Caco-2 (cell line): ENCODE data around the gene TAS1R2. TPM values are rescaled to one million over a fixed set of nuclear protein-coding genes. Genes with fewer than 3 reads are reported as not detected.
"Not testable (repeated sequence)": the region's sequence is repeated elsewhere in the genome, so short reads cannot be mapped to it uniquely, and the experiment has no call there.

Source experiments
- BruUV-seq: library from RNA; stranded (reverse); fragments of 400-500 nt; replicated peaks from 2 replicates; lab custom pipeline; 2021; lab: Mats Ljungman, UMichigan
- CTCF ChIA-PET: fragments of 300-600 bp; sonication (Branson Sonifier 250); formaldehyde crosslinking; loops from one replicate; lab custom pipeline; 2022; ENCODE audit warnings: antibody characterized with exemption; lab: Charles Lee
- POLR2A ChIA-PET: fragments of 300-600 bp; sonication (Branson Sonifier 250); formaldehyde crosslinking; loops from one replicate; lab custom pipeline; 2022; ENCODE audit warnings: antibody characterized with exemption; lab: Charles Lee
- DNase-seq, 2 experiments: peaks; one replicate each; pipeline versions ENCODE4 v3.0.0 to v3.0.0-alpha.2; 2020 to 2022
- H3K27me3 ChIP-seq: replicated peaks from 2 replicates; pipeline ENCODE4 v1.6.0; 2011; ENCODE audit warnings: low read length; ENCODE audit not compliant: control insufficient read depth, insufficient read depth
- H3K36me3 ChIP-seq: 2 replicates; pipeline ENCODE4 v1.5.1; 2011; ENCODE audit warnings: low read length; ENCODE audit not compliant: control insufficient read depth, insufficient read depth
- H3K4me1 ChIP-seq: fragments of 250-450 bp; sonication (Bioruptor Pico); 2 replicates; pipeline ENCODE4 v1.5.1; 2020; ENCODE audit warnings: mild to moderate bottlenecking
- H3K4me3 ChIP-seq: 2 replicates; pipeline ENCODE4 v1.5.1; 2011; ENCODE audit warnings: low read depth, mild to moderate bottlenecking, control low read depth, low read length
- H3K9me3 ChIP-seq: fragments of 250-450 bp; sonication (Bioruptor Pico); 2 replicates; pipeline ENCODE4 v1.5.1; 2020; ENCODE audit warnings: mild to moderate bottlenecking, moderate library complexity
- H3K27ac Mint-ChIP-seq: one replicate; pipeline ENCODE4 v1.8.0; 2022; ENCODE audit warnings: mixed read lengths; ENCODE audit not compliant: unreplicated experiment
- H3K27me3 Mint-ChIP-seq: one replicate; pipeline ENCODE4 v1.8.0; 2022; ENCODE audit warnings: mixed read lengths; ENCODE audit not compliant: insufficient read depth, unreplicated experiment
- H3K36me3 Mint-ChIP-seq: one replicate; pipeline ENCODE4 v1.8.0; 2022; ENCODE audit warnings: mild to moderate bottlenecking, mixed read lengths; ENCODE audit not compliant: insufficient read depth, unreplicated experiment
- H3K4me1 Mint-ChIP-seq: one replicate; pipeline ENCODE4 v1.8.0; 2022; ENCODE audit warnings: low read depth, mixed read lengths; ENCODE audit not compliant: unreplicated experiment
- H3K4me3 Mint-ChIP-seq: one replicate; pipeline ENCODE4 v1.8.0; 2022; ENCODE audit warnings: mild to moderate bottlenecking, moderate library complexity, mixed read lengths; ENCODE audit not compliant: unreplicated experiment
- H3K9me3 Mint-ChIP-seq: one replicate; pipeline ENCODE4 v1.8.0; 2022; ENCODE audit warnings: mixed read lengths; ENCODE audit not compliant: unreplicated experiment
- intact Hi-C: fragments of 100-400 bp; cut with micrococcal nuclease; formaldehyde crosslinking; loops from one replicate; pipeline ENCODE4 v1.10.0; 2022; ENCODE audit not compliant: unreplicated experiment
- total RNA-seq: library from RNA; stranded (reverse); gene quantifications from 2 replicates; pipeline ENCODE4 v1.2.3, GENCODE V29; 2022
- TF ChIP-seq, protein P1 (sequence below), 2 experiments: fragments of 200-600 bp in 1 of 2; IDR thresholded peaks; 1 replicate in 1 of 2; 2 replicates in 1 of 2; pipeline versions ENCODE4 v1.5.1 to v1.8.0; 2011 to 2022; ENCODE audit warnings: antibody characterized with exemption in 1 of 2, control low read depth in 1 of 2, inconsistent platforms in 1 of 2, low read depth in 1 of 2, low read length in 1 of 2, mild to moderate bottlenecking in 1 of 2, moderate library complexity in 1 of 2; ENCODE audit not compliant: insufficient read depth in 1 of 2, severe bottlenecking in 1 of 2, unreplicated experiment in 1 of 2

The TAS1R2 gene
- total RNA-seq, 1 experiment from 2014 or later, result not detected

DNA sequence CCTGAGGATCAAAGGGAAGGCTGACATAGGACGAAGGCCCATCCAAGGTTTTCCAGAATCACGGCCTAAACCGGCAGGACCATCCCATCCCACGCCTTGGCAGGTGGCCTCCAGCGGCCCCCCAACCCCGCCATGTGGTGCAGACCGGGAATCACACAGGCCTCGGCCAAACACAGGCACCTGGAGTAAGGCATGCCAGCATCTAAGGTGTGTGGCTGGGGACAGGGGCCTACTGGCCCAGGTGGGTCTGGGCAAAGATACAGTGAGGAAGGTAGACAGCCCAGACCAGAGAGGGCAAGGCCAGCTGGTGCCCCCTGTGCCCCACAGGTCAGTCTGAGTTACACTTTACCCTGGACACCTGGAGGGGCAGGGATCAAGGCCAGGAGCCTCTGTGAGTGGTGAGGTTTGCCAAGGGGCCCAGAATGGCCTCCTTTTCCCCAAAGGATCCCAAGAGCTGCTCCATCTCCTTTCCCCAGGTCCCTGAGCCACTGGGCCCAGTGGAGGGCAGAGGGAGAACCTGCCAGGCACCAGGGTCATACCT lies 12.7 kb upstream of the TAS1R2 start:
- no peak overlapping the region for H3K4me3 Mint-ChIP-seq
- BruUV-seq, result no TSS peak
- CTCF ChIA-PET, result no interaction called here
- DNase-seq, result no peak
- H3K9me3 Mint-ChIP-seq, result no peaks in the 10 kb centered on the region
- POLR2A ChIA-PET, result no interaction called here
- intact Hi-C loops, result no loop called here
- no peaks in the 10 kb centered on the region for H3K36me3 Mint-ChIP-seq
- TF ChIP-seq, protein P1, sequence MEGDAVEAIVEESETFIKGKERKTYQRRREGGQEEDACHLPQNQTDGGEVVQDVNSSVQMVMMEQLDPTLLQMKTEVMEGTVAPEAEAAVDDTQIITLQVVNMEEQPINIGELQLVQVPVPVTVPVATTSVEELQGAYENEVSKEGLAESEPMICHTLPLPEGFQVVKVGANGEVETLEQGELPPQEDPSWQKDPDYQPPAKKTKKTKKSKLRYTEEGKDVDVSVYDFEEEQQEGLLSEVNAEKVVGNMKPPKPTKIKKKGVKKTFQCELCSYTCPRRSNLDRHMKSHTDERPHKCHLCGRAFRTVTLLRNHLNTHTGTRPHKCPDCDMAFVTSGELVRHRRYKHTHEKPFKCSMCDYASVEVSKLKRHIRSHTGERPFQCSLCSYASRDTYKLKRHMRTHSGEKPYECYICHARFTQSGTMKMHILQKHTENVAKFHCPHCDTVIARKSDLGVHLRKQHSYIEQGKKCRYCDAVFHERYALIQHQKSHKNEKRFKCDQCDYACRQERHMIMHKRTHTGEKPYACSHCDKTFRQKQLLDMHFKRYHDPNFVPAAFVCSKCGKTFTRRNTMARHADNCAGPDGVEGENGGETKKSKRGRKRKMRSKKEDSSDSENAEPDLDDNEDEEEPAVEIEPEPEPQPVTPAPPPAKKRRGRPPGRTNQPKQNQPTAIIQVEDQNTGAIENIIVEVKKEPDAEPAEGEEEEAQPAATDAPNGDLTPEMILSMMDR (IDR thresholded peaks at IDR 0.05; ENCODE audit: insufficient read depth in 1 of 2, low read depth in 1 of 2, low read length in 1 of 2, severe bottlenecking in 1 of 2, unreplicated experiment in 1 of 2), result no peak
- no peaks in the 10 kb centered on the region for H3K4me1 Mint-ChIP-seq
- H3K36me3 ChIP-seq, result no peaks in the 10 kb centered on the region
- no peak overlapping the region for H3K27ac Mint-ChIP-seq
- H3K27me3 ChIP-seq, result no peaks in the 10 kb centered on the region
- H3K4me3 ChIP-seq, result no peak overlapping the region
- no peaks in the 10 kb centered on the region for H3K9me3 ChIP-seq
- H3K4me1 ChIP-seq, result no peaks in the 10 kb centered on the region
- H3K27me3 Mint-ChIP-seq, result no peaks in the 10 kb centered on the region

DNA sequence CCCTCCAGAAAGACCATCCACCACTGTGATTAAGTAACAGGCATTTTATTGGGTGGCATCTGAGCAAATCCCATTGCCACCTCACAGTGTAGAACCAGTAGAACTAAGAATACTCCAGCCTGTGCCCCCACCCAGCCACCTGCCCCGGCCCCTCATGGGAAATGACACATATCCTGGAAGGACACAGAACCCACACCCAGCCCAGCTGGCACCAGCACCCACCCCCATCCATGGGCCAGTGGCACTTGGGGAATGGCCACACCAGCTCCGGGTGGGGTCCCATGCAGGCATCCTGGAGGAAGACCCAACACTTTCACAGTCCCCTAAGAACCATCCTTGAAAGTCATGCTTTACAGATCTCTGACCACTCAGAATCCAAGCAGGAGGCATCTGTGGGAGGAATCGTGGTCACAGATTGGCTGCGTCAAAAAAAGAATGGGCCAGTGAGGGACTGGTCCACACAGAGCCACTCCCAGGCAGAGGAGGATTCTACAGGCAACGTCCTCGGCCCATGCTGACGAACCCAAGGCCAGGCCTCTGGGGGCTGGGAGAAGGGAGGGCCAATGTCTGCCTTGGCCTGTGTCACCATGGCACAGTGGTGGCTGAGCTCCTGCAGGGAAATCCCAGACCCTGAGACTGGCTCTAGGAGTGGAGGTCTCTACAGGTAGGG lies 12.1 kb upstream of the TAS1R2 start:
- Mint-ChIP-seq H3K9me3 (no peaks in the 10 kb centered on the region), H3K4me3 (no peak overlapping the region)
- POLR2A ChIA-PET, result no interaction called here

DNA sequence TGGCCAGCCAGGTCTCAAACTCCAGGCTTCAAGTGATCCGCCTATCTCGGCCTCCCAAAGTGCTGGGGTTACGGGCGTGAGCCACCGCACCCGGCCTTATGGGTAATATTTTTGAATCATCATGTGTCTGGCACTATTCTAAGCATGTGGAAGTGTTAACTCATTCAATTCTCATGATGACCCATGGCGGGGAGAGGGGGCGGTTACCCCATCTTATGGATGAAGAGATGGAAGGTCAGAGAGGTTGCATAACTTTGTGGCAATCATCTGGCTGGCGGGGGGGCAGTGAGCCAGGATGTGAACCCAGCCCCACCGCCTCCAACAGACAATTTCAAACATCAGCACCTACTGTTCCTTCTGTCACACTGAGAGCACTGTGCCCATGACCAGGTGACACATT lies 11.5 kb upstream of the TAS1R2 start:
- no peaks in the 10 kb centered on the region for H3K36me3 Mint-ChIP-seq
- TF ChIP-seq, protein P1 (IDR thresholded peaks at IDR 0.05; ENCODE audit: insufficient read depth in 1 of 2, low read depth in 1 of 2, low read length in 1 of 2, severe bottlenecking in 1 of 2, unreplicated experiment in 1 of 2), result no peak

More for the DNA sequence above, 12.1 kb upstream of the TAS1R2 start:
- H3K4me1 ChIP-seq, result no peaks in the 10 kb centered on the region
- CTCF ChIA-PET, result no interaction called here
- no peaks in the 10 kb centered on the region for H3K36me3 ChIP-seq
- DNase-seq, result no peak
- H3K27me3 Mint-ChIP-seq, result no peaks in the 10 kb centered on the region
- H3K27ac Mint-ChIP-seq, result no peak overlapping the region
- TF ChIP-seq, protein P1 (IDR thresholded peaks at IDR 0.05; ENCODE audit: insufficient read depth in 1 of 2, low read depth in 1 of 2, low read length in 1 of 2, severe bottlenecking in 1 of 2, unreplicated experiment in 1 of 2), result no peak
- H3K9me3 ChIP-seq, result no peaks in the 10 kb centered on the region
- no peaks in the 10 kb centered on the region for H3K27me3 ChIP-seq
- no peaks in the 10 kb centered on the region for H3K36me3 Mint-ChIP-seq
- no peaks in the 10 kb centered on the region for H3K4me1 Mint-ChIP-seq
- BruUV-seq, result no TSS peak
- intact Hi-C loops, result no loop called here
- no peak overlapping the region for H3K4me3 ChIP-seq

DNA sequence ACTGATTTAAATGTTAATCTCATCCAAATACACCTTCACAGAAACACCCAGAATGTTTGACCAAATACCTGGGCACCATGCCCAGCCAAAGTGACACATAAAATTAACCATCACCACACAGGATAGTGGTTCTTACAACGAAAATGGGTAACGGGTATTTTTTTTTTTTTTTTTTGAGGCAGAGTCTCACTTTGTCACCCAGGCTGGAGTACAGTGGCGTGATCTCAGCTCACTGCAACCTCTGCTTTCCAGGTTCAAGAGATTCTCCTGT lies 11.1 kb upstream of the TAS1R2 start:
- H3K36me3 Mint-ChIP-seq, H3K27ac Mint-ChIP-seq, H3K9me3 ChIP-seq, H3K4me3 Mint-ChIP-seq, H3K27me3 ChIP-seq, H3K4me1 ChIP-seq, DNase-seq, POLR2A ChIA-PET, H3K9me3 Mint-ChIP-seq, H3K27me3 Mint-ChIP-seq, H3K36me3 ChIP-seq, H3K4me3 ChIP-seq, H3K4me1 Mint-ChIP-seq, intact Hi-C loops, BruUV-seq: not testable (repeated sequence)
- CTCF ChIA-PET, result interaction anchor here (0.7 kb wide), 1 partner anchor 168 kb away, joined by 3 read pairs; no protein-coding TSS in a partner anchor

More for the DNA sequence above, 11.5 kb upstream of the TAS1R2 start:
- DNase-seq, result no peak
- H3K4me3 ChIP-seq, result no peak overlapping the region
- BruUV-seq, result no TSS peak
- POLR2A ChIA-PET, result no interaction called here
- H3K36me3 ChIP-seq, result no peaks in the 10 kb centered on the region
- intact Hi-C loops, result no loop called here
- H3K27me3 ChIP-seq, result no peaks in the 10 kb centered on the region
- Mint-ChIP-seq H3K27ac (no peak overlapping the region), H3K4me1 (no peaks in the 10 kb centered on the region), H3K9me3 (no peaks in the 10 kb centered on the region), H3K4me3 (no peak overlapping the region), H3K27me3 (no peaks in the 10 kb centered on the region)
- CTCF ChIA-PET, result interaction anchor here (0.7 kb wide), 1 partner anchor 168 kb away, joined by 3 read pairs; no protein-coding TSS in a partner anchor
- no peaks in the 10 kb centered on the region for H3K4me1 ChIP-seq
- no peaks in the 10 kb centered on the region for H3K9me3 ChIP-seq
